ENCODE data around the gene HOXB9. TPM values are rescaled to one million over a fixed set of nuclear protein-coding genes. Genes with fewer than 3 reads are reported as not detected.

The HOXB9 gene
- total and polyA plus RNA-seq, 9 of the 15 experiments (the other 6 are each of a cell fraction or from before 2014, with no cell fraction given), result 3.1 to 196 (median 77.6) TPM

GRCh38 chr17:48604770-48605329 is 21.3 kb downstream of the HOXB9 start, which contains the start of gene HOXB6 (continued):
- TF ChIP-seq ATF4 (CRISPR knock-in tag; IDR thresholded peaks at IDR 0.05) (no peak), ZNF431 (CRISPR knock-in tag; IDR thresholded peaks at IDR 0.05) (no peak), MIER1 (IDR thresholded peaks at IDR 0.05; ENCODE audit: low read depth) (no peak), RAD51 (IDR thresholded peaks at IDR 0.05; ENCODE audit: borderline replicate concordance, low read depth) (peak; percentile 91), MECOM (CRISPR knock-in tag; IDR thresholded peaks at IDR 0.05) (no peak), FOXP1 (CRISPR knock-in tag; IDR thresholded peaks at IDR 0.05) (no peak), VEZF1 (CRISPR knock-in tag; IDR thresholded peaks at IDR 0.05) (peak; percentile 33), PYGO2 (tag; IDR thresholded peaks at IDR 0.05) (no peak), KLF10 (CRISPR knock-in tag; IDR thresholded peaks at IDR 0.05) (no peak), JUND (IDR thresholded peaks at IDR 0.05; ENCODE audit: borderline replicate concordance, low read depth, low read length) (no peak), JUND (tag; IDR thresholded peaks at IDR 0.05; ENCODE audit: borderline replicate concordance, low read depth, low read length) (peak; percentile 30; the same call in 1 of the 3 replicates), CHD1 (IDR thresholded peaks at IDR 0.05; ENCODE audit: low read length) (no peak), KDM5B (IDR thresholded peaks at IDR 0.05; ENCODE audit: insufficient replicate concordance, low read depth, low read length) (peak; percentile 66), ZNF212 (CRISPR knock-in tag; IDR thresholded peaks at IDR 0.05) (no peak), ELK1 (CRISPR knock-in tag; IDR thresholded peaks at IDR 0.05) (no peak), NR4A1 (CRISPR knock-in tag; IDR thresholded peaks at IDR 0.05) (no peak), NR4A1 (tag; IDR thresholded peaks at IDR 0.05) (no peak), TFAP4 (CRISPR knock-in tag; IDR thresholded peaks at IDR 0.05; ENCODE audit: borderline replicate concordance) (no peak), ZNF311 (CRISPR knock-in tag; IDR thresholded peaks at IDR 0.05) (no peak), TEAD4 (IDR thresholded peaks at IDR 0.05; ENCODE audit: low read length) (0 out of 2 replicates have a peak, but pooled peaks have one; percentile 11), TEAD4 (CRISPR knock-in tag; IDR thresholded peaks at IDR 0.05; ENCODE audit: borderline replicate concordance) (no peak), TAF1 (IDR thresholded peaks at IDR 0.05; ENCODE audit: control insufficient read depth, extremely low read depth, insufficient read depth, low read length, severe bottlenecking) (peak; percentile 63), RUNX1 (IDR thresholded peaks at IDR 0.05; ENCODE audit: low read depth) (no peak), RBM25 (IDR thresholded peaks at IDR 0.05; ENCODE audit: low read depth, low read length, severe bottlenecking) (peak; percentile 63)

Measured in K562 (cell line).